HCT116 (cell line): Measurements from ENCODE around the gene RTN4RL2. TPM values are rescaled to one million over a fixed set of nuclear protein-coding genes. Genes with fewer than 3 reads are reported as not detected.

Source experiments
- ATAC-seq: fragments of 200-7000 bp; cut with Tn5 transposase; 2 replicates; pipeline ENCODE4 v1.9.1; 2020; ENCODE audit warnings: mild to moderate bottlenecking, moderate library complexity
- BruUV-seq: library from RNA; stranded (reverse); fragments of 400-500 nt; replicated peaks from 2 replicates; lab custom pipeline; 2021; lab: Mats Ljungman, UMichigan
- CTCF ChIA-PET: fragments of 300-600 bp; sonication (Branson Sonifier 250); formaldehyde crosslinking; loops from one replicate; lab custom pipeline; 2021; ENCODE audit warnings: antibody characterized with exemption; lab: Charles Lee
- POLR2A ChIA-PET: fragments of 300-600, 350-600 bp; sonication (Branson Sonifier 250); formaldehyde crosslinking; loops from one replicate; lab custom pipeline; 2021; ENCODE audit warnings: antibody characterized with exemption; lab: Charles Lee
- RAD21 ChIA-PET, 2 experiments: fragments of 300-600 bp; sonication (Branson Sonifier 250); formaldehyde crosslinking; loops; one replicate each; lab custom pipeline; 2023; ENCODE audit warnings: low total read pairs in 2 of 2; ENCODE audit not compliant: uncharacterized antibody in 2 of 2, unreplicated experiment in 2 of 2, low non-redundant PET in 1 of 2; lab: Charles Lee
- DNase-seq: peaks from one replicate; pipeline ENCODE4 v3.0.0-alpha.2; 2010; ENCODE audit warnings: low read depth, low spot score
- H2AFZ ChIP-seq: fragments of 200-600 bp; shearing (Covaris generic), sonication (generic); 2 replicates; pipeline ENCODE4 v1.6.1; 2017; ENCODE audit warnings: low read depth, mixed run types, mixed read lengths, antibody characterized with exemption, low read length; ENCODE audit not compliant: poor library complexity, severe bottlenecking
- H3K27ac ChIP-seq: 2 replicates; pipeline ENCODE4 v1.5.1; 2012; ENCODE audit warnings: low read depth, low read length
- H3K27me3 ChIP-seq: fragments of 200-600 bp; sonication (generic); 2 replicates; pipeline ENCODE4 v1.6.1; 2016; ENCODE audit warnings: mixed run types, low read length, mixed read lengths; ENCODE audit not compliant: insufficient read depth
- H3K36me3 ChIP-seq, 2 experiments: fragments of 200-500 bp in 1 of 2; fragments of 200-600 bp in 1 of 2; sonication (Bioruptor generic) in 1 of 2; sonication (generic) in 1 of 2; 2 replicates each; pipeline versions ENCODE4 v1.5.1 to v1.6.1; 2014 to 2016; ENCODE audit warnings: low read length in 2 of 2, inconsistent platforms in 1 of 2, mixed read lengths in 1 of 2, mixed run types in 1 of 2; ENCODE audit not compliant: insufficient read depth in 2 of 2, control insufficient read depth in 1 of 2
- H3K4me1 ChIP-seq, 2 experiments: fragments of 200-600 bp in 1 of 2; sonication (generic) in 1 of 2; 2 replicates each; pipeline versions ENCODE4 v1.5.1 to v1.6.1; 2012 to 2017; ENCODE audit warnings: low read length in 2 of 2, inconsistent platforms in 1 of 2, mild to moderate bottlenecking in 1 of 2, mixed read lengths in 1 of 2, mixed run types in 1 of 2, moderate library complexity in 1 of 2; ENCODE audit not compliant: insufficient read depth in 2 of 2, control insufficient read depth in 1 of 2
- H3K4me2 ChIP-seq: fragments of 200-600 bp; sonication (generic); 2 replicates; pipeline ENCODE4 v1.6.1; 2017; ENCODE audit warnings: mixed run types, low read length, mixed read lengths
- H3K4me3 ChIP-seq, 2 experiments: fragments of 200-600 bp in 1 of 2; sonication (generic) in 1 of 2; replicated peaks in 1 of 2; 2 replicates each; pipeline ENCODE4 v1.5.1; 2011 to 2016; ENCODE audit warnings: low read length in 2 of 2, control low read depth in 1 of 2, low read depth in 1 of 2, mild to moderate bottlenecking in 1 of 2, mixed read lengths in 1 of 2, mixed run types in 1 of 2
- H3K79me2 ChIP-seq: fragments of 200-600 bp; sonication (generic); 2 replicates; pipeline ENCODE4 v1.6.1; 2017; ENCODE audit warnings: mild to moderate bottlenecking, mixed run types, low read length, moderate library complexity, mixed read lengths; ENCODE audit not compliant: insufficient read depth
- H3K9ac ChIP-seq: fragments of 200-600 bp; sonication (generic); 2 replicates; pipeline ENCODE4 v1.6.1; 2016; ENCODE audit warnings: low read length, mixed read lengths
- H3K9me2 ChIP-seq: fragments of 200-600 bp; sonication (generic), shearing (Covaris generic); 2 replicates; pipeline ENCODE4 v1.6.1; 2017; ENCODE audit warnings: mixed run types, mild to moderate bottlenecking, moderate library complexity; ENCODE audit not compliant: insufficient read depth
- H3K9me3 ChIP-seq, 2 experiments: fragments of 200-500 bp in 1 of 2; fragments of 200-600 bp in 1 of 2; sonication (Bioruptor generic) in 1 of 2; sonication (generic) in 1 of 2; 2 replicates each; pipeline ENCODE4 v1.6.1; 2014 to 2017; ENCODE audit warnings: low read length in 2 of 2, mixed read lengths in 2 of 2, inconsistent platforms in 1 of 2, low read depth in 1 of 2, mild to moderate bottlenecking in 1 of 2, mixed run types in 1 of 2, moderate library complexity in 1 of 2; ENCODE audit not compliant: control insufficient read depth in 1 of 2, insufficient read depth in 1 of 2
- H4K20me1 ChIP-seq: fragments of 200-600 bp; sonication (generic), shearing (Covaris generic); 2 replicates; pipeline ENCODE4 v1.6.1; 2017; ENCODE audit warnings: mixed run types, mild to moderate bottlenecking, moderate library complexity; ENCODE audit not compliant: insufficient read depth
- ELF1 ChIP-seq: IDR thresholded peaks from 2 replicates; pipeline ENCODE4 v1.6.1; 2012; ENCODE audit warnings: low read depth, borderline replicate concordance
- EZH2 ChIP-seq: fragments of 200-600 bp; sonication (generic); IDR thresholded peaks from 2 replicates; pipeline ENCODE4 v1.6.1; 2017; ENCODE audit warnings: antibody characterized with exemption, mixed run types
- MAX ChIP-seq: IDR thresholded peaks from 2 replicates; pipeline ENCODE4 v1.6.1; 2012
- POLR2AphosphoS5 ChIP-seq: IDR thresholded peaks from 2 replicates; pipeline ENCODE4 v1.6.1; 2011; ENCODE audit warnings: mild to moderate bottlenecking, low read depth, low read length, moderate library complexity
- REST ChIP-seq: IDR thresholded peaks from 2 replicates; pipeline ENCODE4 v1.6.1; 2012; ENCODE audit warnings: low read depth
- SIN3A ChIP-seq: IDR thresholded peaks from 2 replicates; pipeline ENCODE4 v1.6.1; 2012; ENCODE audit warnings: low read depth
- ZBTB33 ChIP-seq: IDR thresholded peaks from 2 replicates; pipeline ENCODE4 v1.6.1; 2011; ENCODE audit warnings: mild to moderate bottlenecking, low read length, moderate library complexity; ENCODE audit not compliant: insufficient replicate concordance; ENCODE audit errors: extremely low read depth
- ZFX ChIP-seq: fragments of 450-650 bp; IDR thresholded peaks from 2 replicates; pipeline ENCODE4 v1.6.1; 2017
- ZNF274 ChIP-seq: fragments of 200-500 bp; sonication (Bioruptor generic); IDR thresholded peaks from 2 replicates; pipeline ENCODE4 v1.6.1; 2014; ENCODE audit warnings: mild to moderate bottlenecking, low read depth, low read length, inconsistent platforms
- intact Hi-C: fragments of 100-400 bp; cut with micrococcal nuclease; formaldehyde crosslinking; loops from 2 replicates; pipeline ENCODE4 v1.10.0; 2022
- total RNA-seq: library from RNA; stranded (reverse); gene quantifications from one replicate; pipeline ENCODE4 v1.2.1, GENCODE V29; 2021; ENCODE audit not compliant: unreplicated experiment

The RTN4RL2 gene
- total RNA-seq, 1 experiment from 2014 or later = 24.0 TPM

- H4K20me1 ChIP-seq = no peaks in the 10 kb centered on the region
- no peaks in the 10 kb centered on the region for H3K27me3 ChIP-seq
- no peaks in the 10 kb centered on the region for H3K79me2 ChIP-seq
- no peaks in the 10 kb centered on the region for H3K9me2 ChIP-seq
- CTCF ChIA-PET = no interaction called here
- no peak for DNase-seq
- no peaks in the 10 kb centered on the region for H3K36me3 ChIP-seq
- RAD21 ChIA-PET = no interaction called here
- no peak for TF ChIP-seq ZBTB33
- TF ChIP-seq ZNF274 = no peak
- no peak for TF ChIP-seq POLR2AphosphoS5
- no peak for TF ChIP-seq EZH2
- no peak for TF ChIP-seq ZFX
- TF ChIP-seq SIN3A = no peak
- no peak for TF ChIP-seq REST
- no peak for TF ChIP-seq MAX
- no peak for TF ChIP-seq ELF1
- H3K4me3 ChIP-seq = no peak overlapping the region
- H3K4me1 ChIP-seq = peaks cover 9 to 17% of the 10 kb centered on the region in 2 experiments; a peak in 3 of 4 replicates
- no peak overlapping the region for H3K9ac ChIP-seq
- BruUV-seq = no TSS peak
- no peak overlapping the region for H3K4me2 ChIP-seq
- no peak overlapping the region; the same call in 1 of the 2 replicates for H3K27ac ChIP-seq
- H3K9me3 ChIP-seq = no peaks in the 10 kb centered on the region
- H2AFZ ChIP-seq = no peak overlapping the region
- intact Hi-C loops = no loop called here
- POLR2A ChIA-PET = no interaction called here
- no peak for ATAC-seq
Observed at GRCh38 chr11:57500515-57500914, 40.2 kb downstream of the RTN4RL2 start.
